GM12875 (cell line): Measurements from ENCODE around the gene SERHL2.

ENCODE experiments used
- H3K4me3 ChIP-seq: one replicate; pipeline ENCODE4 v1.5.1; 2011; ENCODE audit warnings: low read depth, low read length, control low read depth
- TF ChIP-seq, protein P1 (sequence below): IDR thresholded peaks from 2 replicates; pipeline ENCODE4 v1.5.1; 2011; ENCODE audit warnings: low read depth, mild to moderate bottlenecking, control low read depth, inconsistent platforms, low read length, moderate library complexity, borderline replicate concordance; ENCODE audit not compliant: insufficient read depth

Gene SERHL2

DNA sequence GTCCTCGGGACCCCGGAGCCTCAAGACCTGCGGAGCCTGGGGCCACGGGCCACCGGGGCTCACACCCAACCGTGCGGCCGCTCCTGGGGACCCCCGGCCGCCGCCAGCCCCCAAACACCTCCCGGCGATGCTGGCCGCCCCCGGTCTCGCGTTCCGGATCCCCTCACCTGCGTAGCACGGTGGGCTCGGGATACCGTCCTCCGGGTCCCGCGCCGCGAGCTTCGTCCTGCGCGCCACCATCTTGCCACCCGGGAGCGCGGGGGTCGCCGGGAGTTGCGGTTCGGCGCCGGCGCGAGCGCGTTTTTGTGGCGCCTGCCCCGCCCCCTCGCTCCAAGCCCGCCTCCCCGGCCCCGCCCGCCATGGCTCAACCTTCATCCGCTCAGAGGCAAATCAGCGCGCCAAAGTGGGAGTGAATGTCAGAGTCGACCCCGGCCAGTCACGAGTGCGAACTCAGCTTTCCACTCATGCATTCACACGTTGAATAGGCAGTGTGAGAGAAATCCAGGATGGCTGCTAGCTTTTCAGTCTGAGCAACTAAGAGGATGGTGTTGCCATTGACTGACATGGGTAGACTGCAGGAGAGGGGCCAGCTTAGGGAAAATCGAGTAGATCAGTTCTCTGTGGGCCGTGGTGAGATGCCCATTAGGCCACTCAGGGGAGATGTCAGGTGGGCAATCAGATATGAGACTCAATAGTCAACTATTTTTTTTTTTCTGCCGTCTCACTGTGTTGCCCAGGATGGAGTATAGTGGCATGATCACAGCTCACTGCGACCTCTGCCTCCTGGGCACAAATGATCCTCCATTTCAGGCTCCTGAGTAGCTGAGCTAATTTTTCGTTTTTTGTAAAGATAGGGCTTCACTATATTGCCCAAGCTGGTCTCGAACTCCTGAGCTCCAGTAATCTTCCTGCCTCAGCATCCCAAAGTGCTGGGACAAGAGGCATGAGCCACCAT is 28.3 kb downstream of the SERHL2 start:
- TF ChIP-seq, protein P1, sequence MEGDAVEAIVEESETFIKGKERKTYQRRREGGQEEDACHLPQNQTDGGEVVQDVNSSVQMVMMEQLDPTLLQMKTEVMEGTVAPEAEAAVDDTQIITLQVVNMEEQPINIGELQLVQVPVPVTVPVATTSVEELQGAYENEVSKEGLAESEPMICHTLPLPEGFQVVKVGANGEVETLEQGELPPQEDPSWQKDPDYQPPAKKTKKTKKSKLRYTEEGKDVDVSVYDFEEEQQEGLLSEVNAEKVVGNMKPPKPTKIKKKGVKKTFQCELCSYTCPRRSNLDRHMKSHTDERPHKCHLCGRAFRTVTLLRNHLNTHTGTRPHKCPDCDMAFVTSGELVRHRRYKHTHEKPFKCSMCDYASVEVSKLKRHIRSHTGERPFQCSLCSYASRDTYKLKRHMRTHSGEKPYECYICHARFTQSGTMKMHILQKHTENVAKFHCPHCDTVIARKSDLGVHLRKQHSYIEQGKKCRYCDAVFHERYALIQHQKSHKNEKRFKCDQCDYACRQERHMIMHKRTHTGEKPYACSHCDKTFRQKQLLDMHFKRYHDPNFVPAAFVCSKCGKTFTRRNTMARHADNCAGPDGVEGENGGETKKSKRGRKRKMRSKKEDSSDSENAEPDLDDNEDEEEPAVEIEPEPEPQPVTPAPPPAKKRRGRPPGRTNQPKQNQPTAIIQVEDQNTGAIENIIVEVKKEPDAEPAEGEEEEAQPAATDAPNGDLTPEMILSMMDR = no peak
- peak overlapping the region; percentile 95 for H3K4me3 ChIP-seq

DNA sequence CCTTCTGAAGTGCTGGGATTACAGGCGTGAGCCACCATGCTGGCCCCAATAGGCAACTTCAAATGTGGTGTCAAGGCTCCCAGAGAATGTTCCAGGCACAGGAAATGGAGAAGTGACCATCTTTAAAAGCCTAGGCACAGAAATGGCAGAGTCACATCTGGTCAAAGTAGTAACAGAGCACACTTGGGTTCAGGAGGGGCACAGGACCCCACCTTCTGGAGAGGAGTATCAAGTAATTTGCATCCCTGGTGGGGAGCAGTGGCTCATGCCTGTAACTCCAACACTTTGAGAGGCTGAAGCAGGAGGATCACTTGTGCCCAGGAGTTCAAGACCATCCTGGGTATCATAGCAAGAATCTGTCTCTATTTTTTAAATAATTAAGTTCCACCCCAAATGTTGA is 29.2 kb downstream of the SERHL2 start:
- H3K4me3 ChIP-seq = no peak overlapping the region

DNA sequence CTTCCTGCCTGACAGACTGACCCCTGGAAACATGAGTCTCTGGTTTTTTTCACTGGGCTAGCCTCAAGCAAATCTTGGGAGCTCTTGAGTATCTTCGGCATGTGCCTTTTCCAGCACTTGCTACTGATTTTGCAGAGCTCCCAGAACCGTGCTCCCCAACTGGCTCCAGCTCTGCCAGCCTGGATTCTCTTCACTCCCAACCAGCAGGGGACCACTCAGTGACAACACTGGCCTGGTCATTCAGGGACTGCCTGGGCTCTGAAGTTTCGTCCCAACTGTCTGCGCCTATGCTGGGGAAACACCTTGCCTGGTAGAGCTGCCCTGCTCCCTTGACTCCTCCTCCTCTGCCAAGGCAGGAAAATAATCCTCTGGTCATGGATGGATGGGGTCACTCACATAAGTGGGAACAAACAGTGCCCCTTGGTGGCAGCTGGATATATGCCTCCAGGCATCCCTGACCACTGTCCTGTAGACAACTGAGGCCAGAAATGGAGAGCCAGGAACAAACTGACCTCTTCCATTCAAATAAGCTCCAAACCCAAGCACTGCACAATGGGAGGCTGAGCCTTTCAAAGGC is 30.7 kb downstream of the SERHL2 start:
- TF ChIP-seq, protein P1 = no peak
- no peak overlapping the region for H3K4me3 ChIP-seq

More for the DNA sequence above, 29.2 kb downstream of the SERHL2 start:
- TF ChIP-seq, protein P1 = no peak

DNA sequence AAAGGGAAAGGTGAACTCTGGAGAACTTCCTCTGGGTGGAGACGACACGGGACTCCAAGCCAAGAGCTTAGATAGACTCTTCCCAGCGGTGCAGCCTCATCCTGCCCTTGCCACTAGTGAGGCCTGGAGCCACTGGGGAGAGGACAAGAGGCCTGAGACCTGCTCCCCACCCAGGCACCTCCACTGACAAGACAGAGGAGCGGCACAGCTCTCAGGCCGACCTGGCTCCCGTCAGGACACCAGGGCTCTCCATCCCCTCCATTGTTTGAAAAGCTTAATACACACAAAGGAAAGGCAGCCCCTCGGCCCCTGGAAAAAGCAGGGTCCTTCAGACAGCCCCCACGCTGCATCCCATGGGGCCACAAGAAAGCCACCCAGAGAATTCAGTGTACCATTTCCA is 31.3 kb downstream of the SERHL2 start:
- TF ChIP-seq, protein P1 = no peak
- no peak overlapping the region for H3K4me3 ChIP-seq

DNA sequence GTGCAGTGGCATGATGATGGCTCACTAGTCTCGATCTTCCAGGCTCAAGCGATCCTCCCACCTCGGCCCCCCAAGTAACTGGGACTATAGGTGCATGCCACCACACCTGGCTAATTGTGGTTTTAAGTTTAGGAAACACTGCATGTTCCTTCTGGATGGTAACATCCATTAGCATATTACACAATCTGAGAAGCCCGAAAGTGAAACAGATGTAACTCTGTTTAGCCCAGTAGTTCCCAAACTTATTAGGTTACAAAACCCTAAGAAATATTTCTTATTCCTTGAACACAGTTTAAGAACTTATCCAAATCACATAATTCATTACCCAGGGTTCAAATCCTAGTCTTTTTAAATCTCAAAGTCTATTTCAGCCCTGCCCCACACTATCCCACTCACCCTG is 32.6 kb downstream of the SERHL2 start:
- TF ChIP-seq, protein P1 = no peak
- H3K4me3 ChIP-seq = no peak overlapping the region

DNA sequence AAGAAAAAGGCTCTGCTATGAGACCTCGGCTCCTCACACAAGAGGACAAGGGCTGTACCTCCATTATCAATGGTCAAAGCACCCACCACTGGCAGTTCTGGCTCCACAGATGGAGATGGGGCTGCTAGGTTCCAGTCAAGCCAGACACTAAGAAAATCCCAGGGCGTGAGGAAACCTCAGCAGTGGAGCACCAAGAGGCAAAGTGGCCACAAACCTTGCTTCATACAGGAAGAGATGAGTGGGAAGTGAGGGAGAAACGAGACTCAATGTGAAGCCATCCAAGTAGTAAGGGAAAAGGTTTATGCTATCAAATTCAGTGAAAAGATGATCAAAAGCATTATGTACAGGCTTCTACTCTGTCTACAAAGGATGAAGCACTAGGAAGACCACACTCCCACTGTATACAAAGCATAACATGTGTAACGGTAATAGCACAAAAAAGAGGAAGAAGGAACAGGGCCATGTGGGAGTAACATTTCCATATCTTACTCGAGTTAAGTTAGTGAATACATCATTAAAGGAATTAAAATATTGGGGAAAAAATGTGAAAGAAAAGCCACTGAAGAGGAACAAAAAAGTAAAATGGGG is 33.9 kb downstream of the SERHL2 start:
- TF ChIP-seq, protein P1 = no peak
- no peak overlapping the region for H3K4me3 ChIP-seq
